GM21576 (cell line): ENCODE measurements around the gene RCBTB2.
"Not testable (repeated sequence)": the region's sequence is repeated elsewhere in the genome, so short reads cannot be mapped to it uniquely, and the experiment has no call there.

Experiments used
- ATAC-seq: cut with Tn5 transposase; IDR thresholded peaks from one replicate; pipeline ENCODE4 v1.9.1; 2021; ENCODE audit warnings: mild to moderate bottlenecking, moderate library complexity; ENCODE audit not compliant: unreplicated experiment

The RCBTB2 gene

DNA sequence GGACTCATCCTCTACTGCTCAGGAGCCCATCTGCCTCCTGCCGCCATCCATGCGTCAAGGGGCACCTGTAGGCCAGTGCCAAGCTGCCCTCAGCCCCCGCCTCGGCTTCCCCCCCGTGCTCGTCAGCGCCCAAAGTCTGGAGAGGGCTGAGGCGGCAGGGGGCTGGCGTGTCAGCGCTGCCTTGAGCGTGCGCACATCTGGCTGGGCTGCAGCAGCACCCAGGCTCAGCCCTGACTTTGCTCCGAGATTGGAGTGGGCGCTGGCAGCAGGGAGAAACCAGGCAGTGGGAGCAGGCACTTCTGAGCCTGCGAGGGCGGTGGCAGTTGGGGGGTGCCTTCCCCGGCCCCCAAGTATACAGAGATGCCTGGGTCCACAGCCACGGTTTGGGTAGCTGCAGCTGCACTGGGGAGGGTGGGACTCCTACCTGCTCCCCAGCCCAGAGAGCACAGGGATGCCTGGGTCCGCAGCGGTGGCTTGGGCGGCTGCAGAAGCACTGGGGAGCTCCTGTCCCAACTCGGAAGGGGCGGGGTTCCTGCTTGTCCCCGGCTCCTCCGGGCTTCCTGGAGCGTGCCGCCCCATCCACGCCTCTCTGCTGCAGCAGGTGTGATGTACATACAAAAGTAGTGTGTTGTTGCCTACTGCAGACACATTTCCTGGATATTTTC lies 75.2 kb downstream of the RCBTB2 start:
- no peak for ATAC-seq

DNA sequence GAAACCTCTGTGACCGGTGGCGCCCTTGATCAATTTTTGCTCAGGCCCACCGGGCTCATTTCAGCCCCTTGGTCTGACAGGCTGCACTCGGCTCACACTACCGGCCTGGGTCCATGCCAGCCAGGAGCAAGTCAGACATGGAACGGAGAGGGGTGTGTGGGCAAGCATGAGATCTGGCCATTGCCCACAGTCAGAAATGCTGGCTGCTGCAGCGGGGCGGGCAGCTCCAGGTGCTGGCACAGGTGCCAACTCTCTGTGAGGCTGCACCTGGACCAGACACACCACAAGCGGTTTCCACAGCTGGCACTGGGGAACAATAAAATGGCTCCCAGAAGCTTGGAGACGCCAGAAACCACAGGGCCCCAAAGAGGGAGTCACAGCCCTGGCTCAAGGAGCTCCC lies 76.3 kb downstream of the RCBTB2 start:
- no peak for ATAC-seq

DNA sequence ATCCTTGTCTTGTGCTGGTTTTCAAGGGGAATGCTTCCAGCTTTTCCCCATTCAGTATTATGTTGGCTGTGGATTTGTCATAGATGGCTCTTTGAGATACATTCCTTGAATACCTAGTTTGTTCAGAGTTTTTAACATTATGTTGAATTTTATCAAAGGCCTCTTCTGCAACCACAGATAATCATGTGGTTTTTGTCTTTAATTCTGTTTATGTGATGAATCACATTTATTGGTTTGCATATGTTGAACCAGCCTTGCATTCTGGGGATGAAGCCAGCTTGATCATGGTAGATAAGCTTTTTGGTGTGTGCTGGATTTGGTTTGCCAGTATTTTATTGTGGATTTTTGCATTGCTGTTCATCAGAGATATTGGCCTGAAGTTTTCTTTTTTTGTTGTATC lies 81.7 kb downstream of the RCBTB2 start:
- ATAC-seq = not testable (repeated sequence)

DNA sequence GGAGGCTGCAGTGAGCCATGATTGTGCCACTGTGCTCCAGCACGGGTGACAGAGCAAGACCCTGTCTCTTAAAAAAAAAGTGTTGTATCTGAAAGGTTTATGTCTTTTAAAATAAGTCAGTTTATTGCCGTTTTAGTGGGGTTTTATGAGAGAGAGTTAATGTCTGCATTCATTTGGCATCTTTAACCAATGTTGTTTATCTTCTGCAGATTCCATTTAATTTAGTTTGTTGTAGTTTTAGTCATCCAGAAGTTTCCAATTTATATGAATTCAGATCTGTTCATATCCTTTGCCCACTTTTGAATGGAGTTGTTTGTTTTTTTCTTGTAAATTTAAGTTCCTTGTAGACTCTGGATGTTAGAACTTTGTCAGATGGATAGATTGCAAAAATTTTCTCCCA lies 83.2 kb downstream of the RCBTB2 start:
- ATAC-seq = no peak

DNA sequence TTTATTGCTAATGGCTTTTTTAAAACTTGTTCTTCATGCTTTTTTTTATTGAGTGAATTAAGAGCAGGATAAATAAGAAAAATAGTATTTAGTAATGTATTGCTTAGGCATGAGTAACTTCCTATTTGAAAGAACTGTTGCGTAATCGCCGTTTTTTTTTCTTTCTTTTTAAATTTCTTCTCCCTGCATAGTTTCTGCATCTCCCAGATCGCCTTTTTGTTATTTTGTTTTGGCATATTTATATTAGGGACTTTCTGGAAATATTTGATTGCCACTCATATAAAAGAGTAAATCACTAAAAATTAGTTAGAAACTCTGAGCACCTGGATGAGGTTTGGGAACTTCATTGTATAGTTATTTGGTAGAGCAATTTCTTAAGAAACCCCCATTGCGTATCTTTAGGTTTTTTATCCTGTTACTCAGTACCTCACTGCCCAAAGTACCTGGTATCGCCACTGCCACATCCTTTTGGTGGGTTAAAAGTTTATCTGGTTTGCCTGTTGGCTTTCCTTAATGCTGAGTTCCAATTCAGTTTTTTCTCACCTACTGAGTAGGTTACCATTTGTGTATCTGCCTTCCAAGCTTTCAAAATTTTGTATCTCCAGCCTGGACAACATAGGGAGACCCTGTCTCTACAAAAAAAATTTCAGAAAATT lies 83.8 kb downstream of the RCBTB2 start:
- no peak for ATAC-seq

DNA sequence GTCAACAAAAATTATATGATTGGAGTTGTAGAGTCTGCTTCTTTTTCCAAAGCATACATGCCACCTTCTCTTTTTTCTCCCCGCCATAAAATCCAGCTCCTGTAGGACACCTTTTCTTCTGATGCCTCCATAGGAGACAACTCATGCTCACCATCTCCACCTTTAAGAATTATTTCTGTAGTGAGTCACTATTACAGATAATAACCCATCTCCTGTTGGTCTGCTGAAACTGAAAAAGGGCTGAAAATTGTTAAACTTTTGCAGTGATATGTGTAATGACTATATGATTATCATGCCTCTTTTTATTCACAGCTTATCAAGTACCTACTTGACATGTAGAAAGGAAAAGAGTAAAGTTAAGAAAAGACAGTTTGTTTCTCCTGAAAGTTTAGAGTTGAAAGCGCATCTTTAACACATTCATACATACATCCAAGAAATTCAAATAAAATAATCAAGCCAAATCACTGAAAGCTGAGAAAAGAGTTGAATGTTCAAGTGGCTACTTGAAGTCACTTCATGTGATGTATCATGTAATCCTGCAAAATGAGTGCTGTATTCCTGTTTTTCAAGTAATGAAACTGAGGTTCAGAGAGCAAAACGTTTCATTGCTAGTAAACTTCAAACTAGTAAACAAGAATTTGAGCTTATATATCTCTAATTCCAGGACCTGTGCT lies 84.5 kb downstream of the RCBTB2 start:
- ATAC-seq = no peak

DNA sequence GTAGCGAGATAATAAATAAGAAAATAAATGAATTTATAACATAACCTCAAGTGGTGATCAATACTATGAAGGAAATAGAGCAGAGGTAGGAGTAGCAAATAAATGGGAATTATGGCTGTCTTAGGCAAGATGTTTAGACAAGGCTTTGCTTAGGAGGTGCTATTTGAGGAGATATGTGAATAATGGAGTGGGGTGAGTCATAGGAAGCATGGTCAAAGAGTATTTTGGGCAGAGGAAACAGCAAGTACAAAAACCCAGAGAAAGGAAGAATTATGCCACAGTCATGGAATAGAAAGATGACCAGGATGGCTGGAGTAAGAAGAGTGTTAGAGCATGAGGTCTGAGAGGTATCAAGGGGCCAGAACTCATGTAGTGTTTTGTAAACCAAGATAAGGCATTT lies 86.4 kb downstream of the RCBTB2 start:
- no peak for ATAC-seq

DNA sequence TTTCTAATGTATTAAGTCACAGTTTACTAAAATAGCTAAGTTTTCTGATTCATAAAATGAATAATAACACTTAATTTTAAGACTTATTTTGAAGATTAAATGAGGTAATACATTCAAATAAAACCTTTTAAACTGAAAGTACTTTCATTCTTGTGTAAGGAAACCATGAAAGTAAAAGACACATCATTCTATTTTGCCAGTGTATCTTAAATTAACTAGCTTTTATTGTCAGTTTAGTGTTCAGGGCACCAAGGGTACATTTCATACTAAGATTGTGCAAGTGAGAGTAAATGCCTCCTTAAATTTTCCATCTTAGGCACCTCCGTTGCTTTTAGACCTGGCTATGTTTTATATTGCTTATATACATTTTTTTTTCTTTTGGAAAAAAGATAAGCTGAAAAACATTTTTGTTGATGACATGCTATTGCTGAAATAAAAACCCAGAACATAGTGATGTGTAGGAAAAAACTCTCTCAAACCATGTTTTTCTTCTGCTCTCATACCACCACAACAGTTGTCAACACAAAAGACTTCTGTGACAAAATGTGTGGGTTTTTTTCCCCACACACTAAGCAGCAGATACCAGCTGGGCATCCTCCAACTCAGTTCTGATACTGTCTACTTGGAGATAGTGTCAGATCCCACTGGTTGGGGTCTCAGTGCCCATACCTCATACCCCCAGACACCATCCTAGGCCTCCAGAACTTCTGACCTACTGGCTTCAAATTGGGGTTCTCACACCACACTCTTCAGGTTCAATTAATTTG lies 89.3 kb downstream of the RCBTB2 start:
- ATAC-seq = no peak
